ENCODE results near the gene B3GALT6.

DNA sequence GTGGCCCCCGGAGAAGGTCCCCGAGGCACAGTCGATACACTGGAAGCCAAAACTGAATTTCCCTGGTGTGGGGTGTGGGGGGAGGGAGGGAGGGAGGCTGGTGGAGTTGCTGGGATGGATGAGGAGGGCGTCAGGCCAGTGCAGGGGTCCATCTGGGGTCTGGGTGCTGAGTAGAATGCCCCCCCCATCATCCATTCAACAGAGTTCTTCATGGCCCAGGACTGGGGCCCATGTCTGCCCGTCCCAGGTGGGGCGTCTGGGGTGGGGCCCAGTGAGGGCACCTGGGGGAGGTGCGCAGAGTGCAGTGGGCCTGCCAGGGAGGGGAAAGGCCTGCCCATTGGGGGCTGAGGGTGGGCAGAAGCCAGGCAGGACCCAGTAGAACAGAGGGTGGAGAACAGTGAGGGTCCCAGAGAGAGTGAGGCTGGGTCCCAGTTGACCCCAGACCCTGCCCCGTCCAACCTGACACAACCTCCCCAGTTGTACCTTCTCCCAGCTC is 27.6 kb upstream of the B3GALT6 start:
- TF ChIP-seq EZH2phosphoT487 (IDR thresholded peaks at IDR 0.05; ENCODE audit: insufficient read depth, low read depth) (no peak), EZH2 (IDR thresholded peaks at IDR 0.05; ENCODE audit: insufficient read depth, poor library complexity, severe bottlenecking) (no peak)
